Left ventricle myocardium superior (tissue), 1 donor: Measurements from ENCODE around the gene COPA. TPM values are rescaled to one million over a fixed set of nuclear protein-coding genes. Genes with fewer than 3 reads are reported as not detected.

Experiments used
- ATAC-seq: fragments of 200-7000 bp; cut with Tn5 transposase; one replicate; pipeline ENCODE4 v1.9.1; 2020; ENCODE audit warnings: mild to moderate bottlenecking, moderate library complexity
- DNase-seq: peaks from one replicate; pipeline ENCODE4 v3.0.0-alpha.2; 2020
- intact Hi-C: fragments of 100-400 bp; cut with micrococcal nuclease; formaldehyde crosslinking; loops from one replicate; pipeline ENCODE4 v1.11.0; 2022
- total RNA-seq: library from RNA; stranded (reverse); fragmentation: NEBNext Ultra II Directional; extraction: Animal tissue kit (Norgen Biotek cat#: 25700); gene quantifications from one replicate; pipeline ENCODE4 v1.2.1, GENCODE V29; 2021
- donor health status: DM: no; HTN: yes; CAD: no; lungs with severe emphysema.

COPA gene
- total RNA-seq, 1 donor from 2014 or later: 93.0 TPM

DNA sequence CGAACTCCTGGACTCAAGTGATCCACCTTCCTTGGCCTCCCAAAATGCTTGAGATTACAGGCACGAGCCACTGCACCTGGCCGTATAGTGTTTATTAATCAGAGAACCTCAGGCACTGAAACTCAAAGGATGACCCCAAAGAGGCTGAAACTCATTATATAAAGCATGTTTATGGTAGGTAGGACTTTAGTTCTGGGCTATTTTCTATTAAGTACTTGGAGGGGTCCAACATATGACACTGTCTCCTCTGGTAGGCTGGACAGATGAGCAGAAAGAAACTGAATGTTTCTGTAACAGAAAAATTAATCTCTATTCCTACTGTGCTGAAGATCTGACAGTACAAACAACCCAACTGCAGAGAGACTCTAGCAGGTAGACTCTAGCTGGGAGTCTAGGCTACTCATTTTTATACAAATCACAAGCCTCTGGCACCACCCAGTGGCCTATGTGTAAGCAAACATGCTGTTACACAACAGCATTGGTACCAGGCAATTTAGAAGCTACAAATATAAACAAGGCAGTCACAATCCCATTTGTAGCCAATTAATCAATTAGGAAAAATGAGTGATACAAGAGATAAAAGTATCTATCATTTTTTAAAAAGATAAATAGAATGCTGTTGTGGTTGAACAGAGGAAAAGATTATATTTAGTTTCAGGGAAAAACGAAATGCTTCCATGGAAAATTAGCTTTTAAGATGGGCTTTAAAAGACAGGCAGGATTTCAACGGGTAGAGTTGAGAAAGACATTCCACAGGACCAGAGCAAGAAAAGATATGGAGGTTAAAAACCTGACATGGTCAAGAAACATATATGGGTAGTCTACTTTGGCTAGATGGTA, 91.1 kb downstream of the COPA start:
- ATAC-seq (peak; percentile 91), DNase-seq (peak; percentile 61)
- intact Hi-C loops: loop anchor here (10.0 kb wide), 1 partner anchor 57 kb away; the partner anchor contains the start of gene CASQ1

DNA sequence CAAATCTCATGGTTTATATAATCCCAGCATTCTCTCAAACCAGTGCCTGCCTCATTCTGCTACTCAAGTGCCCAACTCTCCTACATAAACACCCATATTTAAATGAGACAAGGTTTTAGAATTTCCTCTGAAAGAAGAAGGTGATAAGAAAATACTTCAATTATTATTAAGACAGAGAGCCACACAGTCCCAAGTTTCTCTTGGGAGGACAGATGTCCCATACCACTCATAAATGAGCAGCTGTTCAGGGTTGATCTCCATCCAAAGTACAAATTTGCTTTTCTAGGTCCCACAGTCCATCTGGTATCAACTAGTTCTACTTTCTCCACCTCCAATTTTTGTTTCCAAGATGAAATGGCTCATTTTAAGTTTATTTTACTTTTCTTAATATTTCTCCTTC, 92.0 kb downstream of the COPA start:
- ATAC-seq: peak; percentile 43
- no peak for DNase-seq
- intact Hi-C loops: loop anchor here (10.0 kb wide), 1 partner anchor 56 kb away; the partner anchor contains the start of gene CASQ1

DNA sequence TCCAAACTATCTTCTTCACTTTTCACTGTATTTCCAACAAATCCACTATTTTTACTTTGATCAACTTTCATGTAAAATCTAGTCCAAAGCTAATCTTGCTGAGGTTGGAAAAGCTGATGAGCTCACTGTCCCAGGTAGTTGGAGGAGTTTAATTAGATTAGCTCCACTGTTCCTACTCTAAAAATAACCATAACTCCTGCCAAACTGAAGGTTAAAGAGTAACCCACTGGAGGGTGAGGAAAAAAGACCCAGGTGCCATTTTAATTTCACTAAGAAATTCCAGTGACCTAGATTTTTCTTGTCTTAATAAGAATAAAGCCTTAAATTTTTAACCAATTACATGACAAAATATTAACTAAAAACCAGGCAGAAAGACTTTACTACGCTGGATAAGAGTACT, 96.0 kb downstream of the COPA start:
- ATAC-seq: peak; percentile 60
- intact Hi-C loops: no loop called here
- no peak for DNase-seq

DNA sequence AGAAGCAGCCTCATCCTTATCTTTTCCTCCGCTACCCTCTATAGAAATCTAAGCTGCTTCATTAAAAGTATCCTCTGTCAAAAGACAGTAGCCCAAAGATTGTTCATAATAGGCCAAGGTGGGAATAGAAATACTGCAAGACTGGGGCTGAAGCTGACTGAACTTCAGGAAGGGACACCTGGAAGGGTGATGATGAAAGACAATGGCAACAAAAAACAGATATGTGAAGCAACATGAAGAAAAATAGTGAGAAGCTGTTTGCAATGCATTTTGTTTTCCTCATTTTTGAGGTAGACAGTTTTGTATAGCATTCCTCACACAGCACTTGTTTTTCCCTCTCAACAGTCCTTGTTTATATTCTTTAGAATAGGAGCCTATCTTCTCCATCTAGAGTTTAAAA, 97.6 kb downstream of the COPA start:
- no peak for ATAC-seq
- intact Hi-C loops: no loop called here
- no peak for DNase-seq

DNA sequence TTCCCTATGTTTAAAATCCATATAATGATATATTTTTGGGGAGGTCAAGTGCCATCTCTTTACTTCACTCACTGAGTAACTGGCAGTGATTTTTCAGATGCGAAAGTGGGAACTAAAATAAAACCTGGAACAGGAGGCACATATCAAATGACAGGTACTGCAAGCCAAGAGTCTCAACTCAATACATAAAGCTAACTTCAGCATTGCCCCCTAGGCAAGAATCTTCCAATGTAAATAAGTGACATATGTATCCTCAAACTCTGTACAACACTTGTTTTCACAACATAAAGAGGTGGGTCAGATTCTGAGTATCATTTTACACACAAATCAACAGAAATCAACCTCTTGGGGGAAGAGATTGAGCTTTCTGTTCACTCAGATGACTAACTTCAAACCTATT, 98.8 kb downstream of the COPA start:
- ATAC-seq (peak; percentile 54), DNase-seq (no peak)
- intact Hi-C loops: no loop called here

DNA sequence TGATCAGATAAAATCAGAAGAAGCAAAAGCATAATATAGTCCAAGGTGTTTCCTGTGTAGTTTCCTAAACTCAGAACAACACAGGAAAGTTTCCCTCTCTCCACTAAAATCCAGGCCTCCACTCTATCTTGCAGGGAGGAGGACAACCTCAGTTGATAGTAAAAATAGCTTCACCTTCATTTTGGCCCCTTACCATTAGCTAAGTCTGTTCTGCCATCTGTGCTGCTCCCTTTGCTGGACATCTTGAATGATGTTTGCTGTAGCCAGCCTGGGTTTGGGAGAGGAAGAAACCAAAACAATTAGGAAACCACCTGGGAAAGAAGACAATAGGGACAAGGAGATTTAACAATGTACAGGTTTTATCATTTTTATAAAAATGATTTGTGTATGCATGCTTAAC, 99.3 kb downstream of the COPA start:
- intact Hi-C loops: no loop called here
- ATAC-seq: peak; percentile 45
- DNase-seq: no peak

DNA sequence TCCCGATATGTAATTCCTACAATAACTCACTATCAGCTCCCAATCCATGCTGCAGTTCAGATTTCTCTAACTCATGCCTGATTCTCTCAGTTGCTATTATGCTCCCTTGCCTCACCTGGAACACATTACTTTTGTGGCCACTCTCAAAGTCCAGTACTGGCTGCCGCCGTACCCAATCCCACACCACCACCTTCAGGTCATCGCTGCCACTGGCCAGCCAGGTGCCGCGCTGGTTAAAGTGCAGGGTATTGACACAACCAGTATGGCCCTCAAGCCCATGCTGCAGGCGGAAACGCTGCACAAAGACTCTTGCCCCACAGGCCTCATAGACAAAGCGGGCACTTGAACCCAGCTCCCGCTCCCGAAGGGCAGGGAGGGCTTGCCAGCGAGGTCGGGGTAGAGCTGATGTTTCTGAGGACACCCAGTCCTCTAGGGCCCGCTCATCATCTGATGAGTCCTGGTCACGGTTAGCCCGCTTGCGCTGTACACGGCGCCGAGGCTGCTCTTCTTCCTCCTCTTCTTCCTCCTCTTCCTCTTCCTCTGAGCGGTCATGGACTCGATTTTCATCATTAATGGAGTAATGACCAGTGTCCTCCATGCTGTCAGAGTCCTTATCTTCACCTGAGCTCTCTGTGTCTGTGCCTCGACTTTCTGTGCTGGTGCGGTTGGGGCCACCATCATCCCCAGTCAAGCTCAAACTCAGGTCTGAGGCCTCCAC, 103.3 kb downstream of the COPA start:
- no peak for DNase-seq
- intact Hi-C loops: no loop called here
- no peak for ATAC-seq

Other genes with a start within 250 kb of the COPA start
- gene IGSF8, start 244.6 kb downstream of the COPA start, total RNA-seq: 19.2 TPM
- 243 TPM for gene ATP1A2, start 227.5 kb downstream of the COPA start, total RNA-seq
- not detected for gene ATP1A4, start 191.6 kb downstream of the COPA start, total RNA-seq
- gene CASQ1, start 152.7 kb downstream of the COPA start, total RNA-seq: 20.0 TPM
- gene PEA15, start 137.9 kb downstream of the COPA start, total RNA-seq: 277 TPM
- 145 TPM for gene DCAF8, start 80.7 kb downstream of the COPA start, total RNA-seq
- gene PEX19, start 58.1 kb downstream of the COPA start, total RNA-seq: 96.2 TPM
- 60.7 TPM for gene NCSTN, start 133 bp upstream of the COPA start, total RNA-seq
- not detected for gene NHLH1, start 23.8 kb upstream of the COPA start, total RNA-seq
- 2.6 TPM for gene VANGL2, start 57.3 kb upstream of the COPA start, total RNA-seq
- 0.59 TPM for gene SLAMF6, start 180.0 kb upstream of the COPA start, total RNA-seq
- gene CD84, start 236.2 kb upstream of the COPA start, total RNA-seq: 2.8 TPM